IMR-90 (cell line): Measurements from ENCODE around the gene GABBR2. TPM values are rescaled to one million over a fixed set of nuclear protein-coding genes. Genes with fewer than 3 reads are reported as not detected.

Experiments used
- ATAC-seq: fragments of 200-7000 bp; cut with Tn5 transposase; 2 replicates; pipeline ENCODE4 v1.9.1; 2020; ENCODE audit warnings: low read depth, mild to moderate bottlenecking, moderate library complexity
- BruUV-seq: library from RNA; stranded (reverse); fragments of 400-500 nt; replicated peaks from 2 replicates; lab custom pipeline; 2021; lab: Mats Ljungman, UMichigan
- CTCF ChIA-PET: fragments of 300-600 bp; formaldehyde crosslinking; extraction: SDS; loops from one replicate; lab custom pipeline; 2021; ENCODE audit warnings: antibody characterized with exemption; lab: Yijun Ruan, JAX
- POLR2A ChIA-PET: fragments of 300-600 bp; sonication (Branson Sonifier 250); formaldehyde crosslinking; loops from one replicate; lab custom pipeline; 2022; ENCODE audit warnings: antibody characterized with exemption; ENCODE audit not compliant: unreplicated experiment; lab: Charles Lee
- DNase-seq: peaks from one replicate; pipeline ENCODE4 v3.0.0; 2013
- H2AFZ ChIP-seq: replicated peaks from 2 replicates; pipeline ENCODE3; 2013; ENCODE audit warnings: low read length, mild to moderate bottlenecking; ENCODE audit not compliant: poor library complexity
- H2AK5ac ChIP-seq: 2 replicates; pipeline ENCODE4 v1.6.1; 2013; ENCODE audit warnings: low read depth, low read length, inconsistent platforms
- H2AK9ac ChIP-seq: replicated peaks from 2 replicates; pipeline ENCODE3; 2013; ENCODE audit warnings: mild to moderate bottlenecking, low read depth, low read length, moderate library complexity; ENCODE audit not compliant: poor library complexity
- H2BK120ac ChIP-seq: 2 replicates; pipeline ENCODE4 v1.6.1; 2013; ENCODE audit warnings: low read depth, low read length, inconsistent platforms
- H2BK15ac ChIP-seq: 3 replicates; pipeline ENCODE4 v1.6.1; 2013; ENCODE audit warnings: low read depth, low read length, inconsistent platforms
- H2BK20ac ChIP-seq: 2 replicates; pipeline ENCODE4 v1.6.1; 2013; ENCODE audit warnings: low read depth, mild to moderate bottlenecking, inconsistent platforms, low read length, moderate library complexity
- H2BK5ac ChIP-seq: 2 replicates; pipeline ENCODE4 v1.6.1; 2013; ENCODE audit warnings: mild to moderate bottlenecking, low read depth, low read length, inconsistent platforms; ENCODE audit not compliant: poor library complexity, severe bottlenecking
- H3K14ac ChIP-seq: replicated peaks from 2 replicates; pipeline ENCODE4 v1.6.1; 2013; ENCODE audit warnings: low read depth, low read length, inconsistent platforms
- H3K18ac ChIP-seq: 2 replicates; pipeline ENCODE4 v1.6.1; 2013; ENCODE audit warnings: low read depth, low read length, control low read depth
- H3K23ac ChIP-seq: 2 replicates; pipeline ENCODE4 v1.6.1; 2013; ENCODE audit warnings: low read depth, low read length, inconsistent platforms
- H3K27ac ChIP-seq: 2 replicates; pipeline ENCODE4 v1.5.1; 2013; ENCODE audit warnings: mild to moderate bottlenecking, control low read depth, low read length; ENCODE audit not compliant: insufficient read depth
- H3K27me3 ChIP-seq: 2 replicates; pipeline ENCODE4 v1.6.1; 2013; ENCODE audit warnings: low read length; ENCODE audit not compliant: control insufficient read depth, insufficient read depth
- H3K36me3 ChIP-seq: 2 replicates; pipeline ENCODE4 v1.6.1; 2013; ENCODE audit warnings: low read length, mixed read lengths; ENCODE audit not compliant: control insufficient read depth, insufficient read depth
- H3K4ac ChIP-seq: 2 replicates; pipeline ENCODE4 v1.6.1; 2013; ENCODE audit warnings: low read depth, low read length, inconsistent platforms
- H3K4me1 ChIP-seq: 2 replicates; pipeline ENCODE4 v1.6.1; 2013; ENCODE audit warnings: low read length, mixed read lengths; ENCODE audit not compliant: control insufficient read depth, insufficient read depth
- H3K4me2 ChIP-seq: 2 replicates; pipeline ENCODE4 v1.6.1; 2013; ENCODE audit warnings: low read depth, mild to moderate bottlenecking, control low read depth, low read length, moderate library complexity
- H3K4me3 ChIP-seq: 2 replicates; pipeline ENCODE4 v1.5.1; 2013; ENCODE audit warnings: low read depth, mild to moderate bottlenecking, control low read depth, low read length, moderate library complexity; ENCODE audit not compliant: insufficient read depth
- H3K56ac ChIP-seq: 2 replicates; pipeline ENCODE4 v1.6.1; 2013; ENCODE audit warnings: low read length, inconsistent platforms; ENCODE audit not compliant: insufficient read depth; ENCODE audit errors: extremely low read depth
- H3K79me1 ChIP-seq, 2 experiments: 2 replicates each; pipeline ENCODE4 v1.6.1; 2013; ENCODE audit warnings: low read length in 2 of 2, inconsistent platforms in 1 of 2, low read depth in 1 of 2
- H3K9ac ChIP-seq: 2 replicates; pipeline ENCODE4 v1.6.1; 2013; ENCODE audit warnings: low read depth, low read length, control low read depth
- H3K9me1 ChIP-seq: 2 replicates; pipeline ENCODE4 v1.6.1; 2013; ENCODE audit warnings: low read length, inconsistent platforms; ENCODE audit not compliant: insufficient read depth
- H3K9me3 ChIP-seq: 2 replicates; pipeline ENCODE4 v1.6.1; 2013; ENCODE audit warnings: low read length; ENCODE audit not compliant: control insufficient read depth, insufficient read depth
- H4K20me1 ChIP-seq: 2 replicates; pipeline ENCODE4 v1.6.1; 2013; ENCODE audit warnings: low read length, inconsistent platforms; ENCODE audit not compliant: insufficient read depth
- H4K5ac ChIP-seq: 2 replicates; pipeline ENCODE4 v1.6.1; 2013; ENCODE audit warnings: mild to moderate bottlenecking, low read depth, low read length, control low read depth
- H4K8ac ChIP-seq, 2 experiments: 2 replicates each; pipeline ENCODE4 v1.6.1; 2013; ENCODE audit warnings: low read depth in 2 of 2, low read length in 2 of 2, control low read depth in 1 of 2, inconsistent platforms in 1 of 2
- H4K91ac ChIP-seq: 2 replicates; pipeline ENCODE4 v1.6.1; 2013; ENCODE audit warnings: low read depth, low read length, inconsistent platforms; ENCODE audit not compliant: insufficient read depth
- NFE2L2 ChIP-seq: fragments of 150-350 bp; IDR thresholded peaks from 2 replicates; pipeline ENCODE4 v1.6.1; 2016; ENCODE audit warnings: low read depth, mild to moderate bottlenecking, low read length
- WGBS, 2 experiments: methylation state at CpG; one replicate each; pipeline versions ENCODE4 v1.1.5 to v1.1.7; 2013; ENCODE audit warnings: missing lambda C conversion rate in 2 of 2; ENCODE audit not compliant: insufficient read length in 1 of 2; ENCODE audit errors: extremely low coverage in 2 of 2; 5-methylcytosine and 5-hydroxymethylcytosine counted together
- dilution Hi-C: fragments of 300-500 bp; cut with HindIII; formaldehyde crosslinking; loops from one replicate; pipeline ENCODE4 v1.14.3; 2018; ENCODE audit warnings: low sequenced_read_pairs; ENCODE audit not compliant: unreplicated experiment
- in situ Hi-C: fragments of 300-500 bp; cut with MboI; formaldehyde crosslinking; loops from 3 replicates; pipeline ENCODE4 v1.14.3; 2019; ENCODE audit warnings: low sequenced_read_pairs, inconsistent platforms, mixed read lengths
- intact Hi-C: fragments of 100-400 bp; cut with micrococcal nuclease; formaldehyde crosslinking; loops from 2 replicates; pipeline ENCODE4 v1.10.0; 2022
- polyA plus RNA-seq, 3 experiments: library from polyadenylated mRNA; depleted of rRNA; stranded (reverse); fragments of >200 nt; gene quantifications; 2 replicates each; pipeline ENCODE4 v1.2.3, GENCODE V29; 2012; ENCODE audit warnings: low replicate concordance in 1 of 3
- total RNA-seq: library from RNA; depleted of rRNA; stranded (reverse); fragments of >200 nt; gene quantifications from 2 replicates; pipeline ENCODE4 v1.2.3, GENCODE V29; 2012

The GABBR2 gene
- total and polyA plus RNA-seq, 2 of the 4 experiments (the other 2 are of a cell fraction), result 14.2 to 20.3 TPM

DNA sequence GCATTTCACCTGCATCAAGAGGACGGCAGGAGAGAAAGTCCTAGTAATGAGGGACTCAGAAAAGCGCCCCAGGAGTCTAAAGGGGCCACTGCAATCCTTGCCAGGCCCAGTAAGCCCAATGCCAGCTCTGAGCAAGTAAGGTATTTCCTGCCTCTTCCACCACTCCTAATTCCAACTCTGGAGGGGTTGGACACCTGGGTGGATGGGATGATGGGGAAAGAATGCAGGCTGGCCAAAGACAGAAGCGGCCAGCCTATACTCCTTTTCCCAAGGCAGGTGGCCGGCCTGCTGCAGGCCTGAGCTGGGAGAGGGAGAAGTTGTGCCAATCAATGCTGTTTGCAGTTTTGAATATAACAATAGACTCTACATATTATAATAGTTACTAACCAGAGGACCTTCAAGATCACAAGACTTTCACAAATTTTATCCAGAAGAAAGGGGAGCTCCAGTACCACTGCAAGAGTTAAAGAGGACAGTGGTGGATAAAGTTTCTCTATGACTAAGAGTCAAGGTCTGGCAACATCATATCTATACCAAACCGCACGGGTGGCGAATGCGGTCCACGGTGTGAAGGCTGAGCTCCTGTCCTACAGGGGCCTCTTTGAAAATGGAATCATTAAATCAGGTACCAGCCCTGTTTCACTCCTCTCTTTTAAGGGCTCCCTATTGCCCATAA lies 338.3 kb downstream of the GABBR2 start:
- BruUV-seq, result no TSS peak
- CTCF ChIA-PET, result no interaction called here

More for the DNA sequence above, 338.3 kb downstream of the GABBR2 start:
- dilution Hi-C loops (no loop called here), intact Hi-C loops (loop anchor here (5.0 kb wide), 1 partner anchor 38 kb away; no protein-coding TSS in a partner anchor), in situ Hi-C loops (no loop called here)
- Histone ChIP-seq H3K4me2 (no peak overlapping the region), H3K27ac (no peak overlapping the region), H2BK15ac (no peak overlapping the region), H3K9ac (no peak overlapping the region), H4K91ac (no peak overlapping the region), H3K18ac (no peak overlapping the region), H2BK120ac (no peak overlapping the region), H3K14ac (no peak overlapping the region), H3K36me3 (peaks cover 2% of the 10 kb centered on the region; the same call in 1 of the 2 replicates), H3K9me1 (peaks cover 18% of the 10 kb centered on the region), H2BK20ac (no peak overlapping the region), H3K4me3 (no peak overlapping the region), H4K5ac (no peak overlapping the region), H4K8ac (no peak overlapping the region), H3K9me3 (peaks cover 2% of the 10 kb centered on the region; the same call in 1 of the 2 replicates), H2BK5ac (no peak overlapping the region), H2AFZ (no peak overlapping the region), H3K4me1 (peaks cover 16% of the 10 kb centered on the region), H4K20me1 (no peaks in the 10 kb centered on the region), H3K23ac (no peak overlapping the region), H3K56ac (no peak overlapping the region), H3K79me1 (peaks cover 0 to 6% of the 10 kb centered on the region in 2 experiments; a peak in 3 of 4 replicates), H3K4ac (no peak overlapping the region), H3K27me3 (no peaks in the 10 kb centered on the region), H2AK9ac (no peak overlapping the region), H2AK5ac (no peak overlapping the region)
- 83% methylated on average over 6 of the region's 9 CpGs; no CpG with 5 or more reads in 1 of the 2 experiments for WGBS, 2 experiments
- no peak for ATAC-seq
- POLR2A ChIA-PET, result no interaction called here
- no peak for DNase-seq
- TF ChIP-seq NFE2L2, result no peak
